Endothelial cell of umbilical vein (primary cell): Measurements from ENCODE around the gene DEF6.

Source experiments
- POLR2A ChIP-seq: IDR thresholded peaks from 2 replicates; pipeline ENCODE4 v1.6.1; 2012; ENCODE audit warnings: low read depth, mild to moderate bottlenecking, control low read depth, low read length
- POLR2AphosphoS5 ChIP-seq: IDR thresholded peaks from 2 replicates; pipeline ENCODE4 v1.6.1; 2012; ENCODE audit warnings: low read depth, mild to moderate bottlenecking, control low read depth, low read length, moderate library complexity; ENCODE audit not compliant: insufficient read depth
- TF ChIP-seq, protein P1 (sequence below), 2 donors: IDR thresholded peaks; 1 replicate in 1 of 2; 2 replicates in 1 of 2; pipeline ENCODE4 v1.5.1; 2011; ENCODE audit warnings: low read length in 2 of 2, mild to moderate bottlenecking in 2 of 2, moderate library complexity in 2 of 2, control low read depth in 1 of 2, inconsistent platforms in 1 of 2, low read depth in 1 of 2; ENCODE audit not compliant: insufficient read depth in 1 of 2; ENCODE audit errors: extremely low read depth in 1 of 2
- TF ChIP-seq, protein P2 (sequence below): IDR thresholded peaks from 2 replicates; pipeline ENCODE4 v1.6.1; 2011; ENCODE audit not compliant: insufficient read depth, insufficient read length

DNA sequence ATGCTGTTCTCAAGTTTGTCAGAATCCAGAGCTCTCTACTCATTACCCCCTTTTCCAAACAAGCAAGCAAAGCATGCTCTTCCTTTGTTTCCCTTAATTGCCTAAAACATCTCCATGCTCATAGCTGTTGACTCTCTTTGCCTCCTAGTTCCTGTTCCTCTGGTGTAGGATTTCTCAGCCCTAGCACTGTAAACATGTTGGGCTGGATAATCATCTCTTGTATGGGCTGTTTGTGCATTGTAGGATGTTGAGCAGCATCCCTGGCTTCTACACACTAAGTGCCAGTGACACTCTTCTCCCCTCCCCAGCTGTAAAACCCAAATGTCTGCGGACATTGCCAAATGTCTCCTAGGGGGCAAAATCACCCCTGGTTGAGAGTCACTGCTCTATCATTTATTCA lies 58.8 kb downstream of the DEF6 start:
- TF ChIP-seq POLR2AphosphoS5, result no peak
- TF ChIP-seq, protein P1, sequence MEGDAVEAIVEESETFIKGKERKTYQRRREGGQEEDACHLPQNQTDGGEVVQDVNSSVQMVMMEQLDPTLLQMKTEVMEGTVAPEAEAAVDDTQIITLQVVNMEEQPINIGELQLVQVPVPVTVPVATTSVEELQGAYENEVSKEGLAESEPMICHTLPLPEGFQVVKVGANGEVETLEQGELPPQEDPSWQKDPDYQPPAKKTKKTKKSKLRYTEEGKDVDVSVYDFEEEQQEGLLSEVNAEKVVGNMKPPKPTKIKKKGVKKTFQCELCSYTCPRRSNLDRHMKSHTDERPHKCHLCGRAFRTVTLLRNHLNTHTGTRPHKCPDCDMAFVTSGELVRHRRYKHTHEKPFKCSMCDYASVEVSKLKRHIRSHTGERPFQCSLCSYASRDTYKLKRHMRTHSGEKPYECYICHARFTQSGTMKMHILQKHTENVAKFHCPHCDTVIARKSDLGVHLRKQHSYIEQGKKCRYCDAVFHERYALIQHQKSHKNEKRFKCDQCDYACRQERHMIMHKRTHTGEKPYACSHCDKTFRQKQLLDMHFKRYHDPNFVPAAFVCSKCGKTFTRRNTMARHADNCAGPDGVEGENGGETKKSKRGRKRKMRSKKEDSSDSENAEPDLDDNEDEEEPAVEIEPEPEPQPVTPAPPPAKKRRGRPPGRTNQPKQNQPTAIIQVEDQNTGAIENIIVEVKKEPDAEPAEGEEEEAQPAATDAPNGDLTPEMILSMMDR (IDR thresholded peaks at IDR 0.05; ENCODE audit: extremely low read depth in 1 of 2, insufficient read depth in 1 of 2, low read depth in 1 of 2, low read length in 2 of 2), result no peak
- TF ChIP-seq, protein P2, sequence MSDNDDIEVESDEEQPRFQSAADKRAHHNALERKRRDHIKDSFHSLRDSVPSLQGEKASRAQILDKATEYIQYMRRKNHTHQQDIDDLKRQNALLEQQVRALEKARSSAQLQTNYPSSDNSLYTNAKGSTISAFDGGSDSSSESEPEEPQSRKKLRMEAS, result no peak
- TF ChIP-seq POLR2A, result no peak
